ENCODE data around the gene SLC26A6.

DNA sequence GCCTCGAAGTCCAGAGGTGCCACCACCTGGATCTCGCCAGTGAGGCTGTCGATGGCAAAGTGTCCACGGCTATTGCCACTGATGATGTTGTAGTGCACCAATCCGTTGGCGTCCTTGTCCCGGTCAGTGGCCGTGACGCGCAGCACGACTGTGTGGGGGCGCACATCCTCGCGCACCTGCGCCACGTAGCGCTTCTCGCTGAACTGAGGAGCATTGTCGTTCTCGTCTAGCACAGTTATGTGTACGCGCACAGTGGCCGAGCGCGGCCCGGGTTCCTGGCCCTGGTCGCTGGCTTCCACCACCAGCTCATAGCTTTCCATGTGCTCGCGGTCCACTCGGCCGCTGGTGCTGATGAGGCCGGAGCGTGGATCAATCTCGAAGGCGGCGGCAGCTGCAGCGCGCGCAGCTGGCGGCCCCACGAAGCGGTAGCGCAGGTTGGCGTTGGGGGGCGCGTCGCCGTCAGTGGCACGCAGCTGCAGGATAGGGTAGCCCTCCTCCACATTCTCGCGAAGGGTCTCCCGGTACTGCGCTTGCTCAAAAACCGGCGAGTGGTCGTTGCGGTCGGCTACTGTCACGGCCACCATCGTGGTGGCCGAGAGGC is 25.6 kb upstream of the SLC26A6 start:
- TF ChIP-seq, protein P1, sequence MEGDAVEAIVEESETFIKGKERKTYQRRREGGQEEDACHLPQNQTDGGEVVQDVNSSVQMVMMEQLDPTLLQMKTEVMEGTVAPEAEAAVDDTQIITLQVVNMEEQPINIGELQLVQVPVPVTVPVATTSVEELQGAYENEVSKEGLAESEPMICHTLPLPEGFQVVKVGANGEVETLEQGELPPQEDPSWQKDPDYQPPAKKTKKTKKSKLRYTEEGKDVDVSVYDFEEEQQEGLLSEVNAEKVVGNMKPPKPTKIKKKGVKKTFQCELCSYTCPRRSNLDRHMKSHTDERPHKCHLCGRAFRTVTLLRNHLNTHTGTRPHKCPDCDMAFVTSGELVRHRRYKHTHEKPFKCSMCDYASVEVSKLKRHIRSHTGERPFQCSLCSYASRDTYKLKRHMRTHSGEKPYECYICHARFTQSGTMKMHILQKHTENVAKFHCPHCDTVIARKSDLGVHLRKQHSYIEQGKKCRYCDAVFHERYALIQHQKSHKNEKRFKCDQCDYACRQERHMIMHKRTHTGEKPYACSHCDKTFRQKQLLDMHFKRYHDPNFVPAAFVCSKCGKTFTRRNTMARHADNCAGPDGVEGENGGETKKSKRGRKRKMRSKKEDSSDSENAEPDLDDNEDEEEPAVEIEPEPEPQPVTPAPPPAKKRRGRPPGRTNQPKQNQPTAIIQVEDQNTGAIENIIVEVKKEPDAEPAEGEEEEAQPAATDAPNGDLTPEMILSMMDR (IDR thresholded peaks at IDR 0.05), result no peak
- no peak for TF ChIP-seq POLR2A (IDR thresholded peaks at IDR 0.05)
- TF ChIP-seq POLR2AphosphoS5 (IDR thresholded peaks at IDR 0.05), result no peak
